Measurements from ENCODE around the gene CXCL5.

DNA sequence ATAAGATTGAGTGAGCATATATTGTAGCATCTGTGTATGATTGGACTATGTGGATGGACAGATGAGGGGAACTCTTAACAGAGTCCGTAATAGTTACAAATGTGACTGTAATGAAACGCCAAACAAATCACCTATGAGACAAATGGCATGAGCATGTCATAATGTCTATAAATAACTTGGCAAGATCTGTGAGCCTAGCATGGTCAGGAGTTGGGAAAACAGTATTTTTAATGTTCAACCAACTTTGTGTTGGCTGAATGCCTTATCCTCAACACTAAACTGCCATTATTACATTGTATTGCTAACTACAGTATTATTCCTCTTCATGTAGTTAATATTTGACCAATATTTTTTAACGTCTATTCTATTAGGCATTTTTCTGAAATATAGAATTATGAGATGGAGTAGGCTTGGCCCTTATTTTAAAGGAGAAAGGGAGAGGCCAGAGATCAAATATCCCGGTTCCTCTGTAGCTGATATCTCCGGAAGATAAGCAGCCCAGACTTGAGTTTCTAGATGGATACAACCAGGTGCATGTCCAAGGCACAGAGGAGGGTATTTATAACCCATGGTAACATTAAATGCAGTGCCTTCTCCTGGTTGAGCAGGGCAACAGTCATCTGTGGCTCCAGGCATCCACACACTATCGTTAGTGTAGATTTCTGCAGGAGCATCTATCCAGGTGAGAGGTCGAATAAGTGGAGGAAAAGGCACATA, 49.3 kb downstream of the CXCL5 start:
- TF ChIP-seq, protein P1, sequence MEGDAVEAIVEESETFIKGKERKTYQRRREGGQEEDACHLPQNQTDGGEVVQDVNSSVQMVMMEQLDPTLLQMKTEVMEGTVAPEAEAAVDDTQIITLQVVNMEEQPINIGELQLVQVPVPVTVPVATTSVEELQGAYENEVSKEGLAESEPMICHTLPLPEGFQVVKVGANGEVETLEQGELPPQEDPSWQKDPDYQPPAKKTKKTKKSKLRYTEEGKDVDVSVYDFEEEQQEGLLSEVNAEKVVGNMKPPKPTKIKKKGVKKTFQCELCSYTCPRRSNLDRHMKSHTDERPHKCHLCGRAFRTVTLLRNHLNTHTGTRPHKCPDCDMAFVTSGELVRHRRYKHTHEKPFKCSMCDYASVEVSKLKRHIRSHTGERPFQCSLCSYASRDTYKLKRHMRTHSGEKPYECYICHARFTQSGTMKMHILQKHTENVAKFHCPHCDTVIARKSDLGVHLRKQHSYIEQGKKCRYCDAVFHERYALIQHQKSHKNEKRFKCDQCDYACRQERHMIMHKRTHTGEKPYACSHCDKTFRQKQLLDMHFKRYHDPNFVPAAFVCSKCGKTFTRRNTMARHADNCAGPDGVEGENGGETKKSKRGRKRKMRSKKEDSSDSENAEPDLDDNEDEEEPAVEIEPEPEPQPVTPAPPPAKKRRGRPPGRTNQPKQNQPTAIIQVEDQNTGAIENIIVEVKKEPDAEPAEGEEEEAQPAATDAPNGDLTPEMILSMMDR (conservative IDR thresholded peaks at IDR 0.05), result no peak
- no peak for TF ChIP-seq EZH2 (IDR thresholded peaks at IDR 0.05; ENCODE audit: low read depth)

All from PC-9 (cell line).